H1 (cell line): ENCODE measurements around the gene DHFR2. TPM values are rescaled to one million over a fixed set of nuclear protein-coding genes. Genes with fewer than 3 reads are reported as not detected.

Source experiments
- CTCF ChIA-PET: fragments of 300-600 bp; sonication (Branson Sonifier 250); formaldehyde crosslinking; loops from one replicate; lab custom pipeline; 2021; ENCODE audit not compliant: partially characterized antibody; lab: Charles Lee
- POLR2A ChIA-PET: fragments of 300-600 bp; sonication (Branson Sonifier 250); formaldehyde crosslinking; loops from one replicate; lab custom pipeline; 2021; ENCODE audit warnings: inconsistent platforms; ENCODE audit not compliant: partially characterized antibody; lab: Charles Lee
- DNase-seq, 2 experiments: peaks; one replicate each; pipeline versions ENCODE4 v3.0.0 to v3.0.0-alpha.2; 2010 to 2022; ENCODE audit warnings: low spot score in 2 of 2, low read depth in 1 of 2, mixed read lengths in 1 of 2
- FAIRE-seq: peaks from 2 replicates; lab custom pipeline; 2011; peaks lifted over from hg19 to GRCh38; lab: Jason Lieb, UNC
- H2AFZ ChIP-seq: 2 replicates; pipeline ENCODE4 v1.8.1; 2012; ENCODE audit warnings: low read length, inconsistent platforms
- H2AK5ac ChIP-seq: 2 replicates; pipeline ENCODE4 v1.6.1; 2013; ENCODE audit warnings: low read depth, low read length
- H2BK120ac ChIP-seq: replicated peaks from 2 replicates; pipeline ENCODE3; 2013; ENCODE audit warnings: low read depth, low read length, inconsistent platforms
- H2BK12ac ChIP-seq: 2 replicates; pipeline ENCODE4 v1.6.1; 2013; ENCODE audit warnings: low read depth, low read length
- H2BK15ac ChIP-seq: 2 replicates; pipeline ENCODE4 v1.6.1; 2013; ENCODE audit warnings: low read length
- H2BK20ac ChIP-seq: 2 replicates; pipeline ENCODE4 v1.6.1; 2013; ENCODE audit warnings: low read length
- H2BK5ac ChIP-seq: 2 replicates; pipeline ENCODE4 v1.6.1; 2013; ENCODE audit warnings: low read depth, low read length
- H3K14ac ChIP-seq: 2 replicates; pipeline ENCODE4 v1.6.1; 2013; ENCODE audit warnings: inconsistent platforms; ENCODE audit not compliant: insufficient read length
- H3K18ac ChIP-seq: 2 replicates; pipeline ENCODE4 v1.6.1; 2013; ENCODE audit warnings: low read length; ENCODE audit errors: extremely low read depth
- H3K23ac ChIP-seq: 2 replicates; pipeline ENCODE4 v1.6.1; 2013; ENCODE audit warnings: inconsistent platforms; ENCODE audit not compliant: insufficient read length
- H3K23me2 ChIP-seq: 2 replicates; pipeline ENCODE4 v1.6.1; 2013; ENCODE audit warnings: low read depth, low read length
- H3K27ac ChIP-seq: 2 replicates; pipeline ENCODE4 v1.6.1; 2011; ENCODE audit warnings: low read depth, low read length, inconsistent platforms
- H3K27me3 ChIP-seq, 4 experiments: replicated peaks in 1 of 4; 1 replicate in 1 of 4; 2 replicates in 3 of 4; pipeline versions ENCODE4 v1.6.1 to v1.8.1; 2011 to 2013; ENCODE audit warnings: low read length in 3 of 4, mild to moderate bottlenecking in 3 of 4, inconsistent platforms in 2 of 4, mixed read lengths in 2 of 4, moderate library complexity in 1 of 4; ENCODE audit not compliant: control insufficient read depth in 3 of 4, insufficient read depth in 3 of 4; ENCODE audit errors: extremely low read depth in 1 of 4
- H3K36me3 ChIP-seq, 4 experiments: 2 replicates each; pipeline versions ENCODE4 v1.6.1 to v1.8.1; 2011 to 2013; ENCODE audit warnings: mild to moderate bottlenecking in 4 of 4, low read length in 3 of 4, moderate library complexity in 2 of 4, control low read depth in 1 of 4, inconsistent platforms in 1 of 4; ENCODE audit not compliant: insufficient read depth in 4 of 4, control insufficient read depth in 2 of 4
- H3K4ac ChIP-seq: replicated peaks from 2 replicates; pipeline ENCODE3; 2013; ENCODE audit warnings: low read length, low read depth, mixed read lengths, inconsistent platforms; ENCODE audit not compliant: insufficient read length
- H3K4me1 ChIP-seq, 4 experiments: replicated peaks in 1 of 4; 1 replicate in 1 of 4; 2 replicates in 3 of 4; pipeline versions ENCODE4 v1.6.1 to v1.8.1; 2011 to 2013; ENCODE audit warnings: low read length in 3 of 4, inconsistent platforms in 2 of 4, mixed read lengths in 1 of 4; ENCODE audit not compliant: insufficient read depth in 4 of 4, control insufficient read depth in 3 of 4
- H3K4me2 ChIP-seq, 2 experiments: 2 replicates each; pipeline versions ENCODE4 v1.6.1 to v1.8.1; 2011 to 2013; ENCODE audit warnings: low read depth in 2 of 2, low read length in 2 of 2, control low read depth in 1 of 2, inconsistent platforms in 1 of 2, mild to moderate bottlenecking in 1 of 2; ENCODE audit not compliant: insufficient read depth in 1 of 2
- H3K4me3 ChIP-seq, 4 experiments: fragments of 200-600, 300-600 bp in 1 of 4; sonication (generic), shearing (Covaris generic), sonication (Bioruptor Twin) in 1 of 4; 2 replicates each; pipeline versions ENCODE4 v1.5.1 to v1.8.1; 2011 to 2016; ENCODE audit warnings: low read length in 4 of 4, low read depth in 3 of 4, control low read depth in 2 of 4, inconsistent platforms in 2 of 4, mild to moderate bottlenecking in 2 of 4, mixed read lengths in 1 of 4, moderate library complexity in 1 of 4; ENCODE audit not compliant: insufficient read depth in 2 of 4; ENCODE audit errors: extremely low read depth in 1 of 4
- H3K56ac ChIP-seq: replicated peaks from 2 replicates; pipeline ENCODE3; 2013; ENCODE audit warnings: low read depth, mild to moderate bottlenecking, mixed read lengths, low read length, inconsistent platforms; ENCODE audit not compliant: insufficient read length
- H3K79me1 ChIP-seq: 2 replicates; pipeline ENCODE4 v1.6.1; 2013; ENCODE audit warnings: low read depth, low read length, control low read depth
- H3K79me2 ChIP-seq, 2 experiments: 2 replicates each; pipeline versions ENCODE4 v1.6.1 to v1.8.1; 2012 to 2013; ENCODE audit warnings: low read length in 2 of 2, mild to moderate bottlenecking in 2 of 2, inconsistent platforms in 1 of 2; ENCODE audit not compliant: insufficient read depth in 2 of 2, control insufficient read depth in 1 of 2
- H3K9ac ChIP-seq, 4 experiments: replicated peaks in 1 of 4; 1 replicate in 1 of 4; 2 replicates in 3 of 4; pipeline versions ENCODE4 v1.6.1 to v1.8.1; 2011 to 2013; ENCODE audit warnings: low read depth in 3 of 4, low read length in 3 of 4, control low read depth in 2 of 4, mild to moderate bottlenecking in 2 of 4, moderate library complexity in 2 of 4, inconsistent platforms in 1 of 4; ENCODE audit errors: extremely low read depth in 1 of 4
- H3K9me3 ChIP-seq, 2 experiments: 2 replicates each; pipeline versions ENCODE4 v1.6.1 to v1.8.1; 2012 to 2013; ENCODE audit warnings: mild to moderate bottlenecking in 2 of 2, moderate library complexity in 2 of 2, control low read depth in 1 of 2, inconsistent platforms in 1 of 2, low read depth in 1 of 2, low read length in 1 of 2, mixed read lengths in 1 of 2; ENCODE audit not compliant: insufficient read depth in 2 of 2
- H4K20me1 ChIP-seq, 2 experiments: replicated peaks in 1 of 2; 2 replicates each; pipeline versions ENCODE3 to v1.8.1; 2011 to 2013; ENCODE audit warnings: inconsistent platforms in 2 of 2, low read length in 2 of 2, mild to moderate bottlenecking in 1 of 2; ENCODE audit not compliant: insufficient read depth in 2 of 2, control insufficient read depth in 1 of 2
- H4K5ac ChIP-seq: 2 replicates; pipeline ENCODE4 v1.6.1; 2013; ENCODE audit warnings: low read length, low read depth, mixed read lengths, inconsistent platforms; ENCODE audit not compliant: insufficient read length
- H4K8ac ChIP-seq: 2 replicates; pipeline ENCODE4 v1.8.0; 2013; ENCODE audit warnings: mild to moderate bottlenecking, moderate library complexity, low read length, inconsistent platforms; ENCODE audit not compliant: insufficient read depth; ENCODE audit errors: extremely low read depth
- H4K91ac ChIP-seq: replicated peaks from 2 replicates; pipeline ENCODE3; 2013; ENCODE audit warnings: low read length, mixed read lengths, inconsistent platforms; ENCODE audit not compliant: insufficient read length
- CBX5 ChIP-seq: fragments of 300-800, 300-1000 bp; sonication (generic); IDR thresholded peaks from 2 replicates; pipeline ENCODE4 v1.7.1; 2016; ENCODE audit warnings: antibody characterized with exemption, low read length, low read depth
- CBX8 ChIP-seq: fragments of 300-800, 300-1000 bp; sonication (generic); IDR thresholded peaks from 2 replicates; pipeline ENCODE4 v1.7.1; 2016; ENCODE audit warnings: low read depth, low read length, borderline replicate concordance
- CHD1 ChIP-seq: IDR thresholded peaks from 2 replicates; pipeline ENCODE4 v1.6.1; 2012; ENCODE audit warnings: low read depth, low read length, improper control_type of control experiment
- CHD2 ChIP-seq: IDR thresholded peaks from 2 replicates; pipeline ENCODE4 v1.6.1; 2012; ENCODE audit warnings: low read length, improper control_type of control experiment
- HDAC2 ChIP-seq, 2 experiments: fragments of 300-600 bp in 1 of 2; sonication (generic) in 1 of 2; IDR thresholded peaks; 2 replicates each; pipeline ENCODE4 v1.6.1; 2011 to 2012; ENCODE audit warnings: low read depth in 2 of 2, low read length in 2 of 2, mild to moderate bottlenecking in 2 of 2, moderate library complexity in 2 of 2, borderline replicate concordance in 1 of 2, inconsistent platforms in 1 of 2
- JUND ChIP-seq: IDR thresholded peaks from 2 replicates; pipeline ENCODE4 v1.6.1; 2011; ENCODE audit warnings: mild to moderate bottlenecking, improper control_type of control experiment, low read length
- KDM4A ChIP-seq: IDR thresholded peaks from one replicate; pipeline ENCODE4 v1.7.1; 2012; ENCODE audit warnings: low read depth, mild to moderate bottlenecking, moderate library complexity, low read length, inconsistent platforms; ENCODE audit not compliant: severe bottlenecking
- NRF1 ChIP-seq: IDR thresholded peaks from 2 replicates; pipeline ENCODE4 v1.6.1; 2011; ENCODE audit warnings: mild to moderate bottlenecking, low read depth, low read length, improper control_type of control experiment
- RXRA ChIP-seq: IDR thresholded peaks from 2 replicates; pipeline ENCODE4 v1.6.1; 2011; ENCODE audit warnings: low read depth, mild to moderate bottlenecking, low read length, moderate library complexity; ENCODE audit not compliant: insufficient read depth
- SP2 ChIP-seq: IDR thresholded peaks from 2 replicates; pipeline ENCODE4 v1.6.1; 2012; ENCODE audit warnings: mild to moderate bottlenecking, low read length, inconsistent platforms
- WGBS, 2 experiments: shearing (Covaris generic) in 1 of 2; methylation state at CpG; one replicate each; pipeline versions ENCODE4 v1.1.6 to v1.1.7; 2013 to 2015; ENCODE audit warnings: low lambda C conversion rate in 2 of 2, mixed read lengths in 2 of 2, inconsistent platforms in 1 of 2, low coverage in 1 of 2, missing lambda C conversion rate in 1 of 2; ENCODE audit not compliant: insufficient replicate concordance in 2 of 2, insufficient coverage in 1 of 2, insufficient read length in 1 of 2; ENCODE audit errors: extremely low coverage in 1 of 2, missing lambda C conversion rate in 1 of 2; 5-methylcytosine and 5-hydroxymethylcytosine counted together
- polyA plus RNA-seq, 7 experiments: library from polyadenylated mRNA; depleted of rRNA in 3 of 7; stranded (reverse) in 5 of 7; unstranded in 2 of 7; fragments of >200 nt in 5 of 7; fragments of 200-250 nt in 2 of 7; gene quantifications; 1 replicate in 5 of 7; 2 replicates in 1 of 7; 4 replicates in 1 of 7; pipeline versions ENCODE4 v1.2.1 to v1.2.3, GENCODE V29; 2011 to 2013; ENCODE audit warnings: missing spikeins in 2 of 7, mixed read lengths in 2 of 7
- total RNA-seq: library from RNA; stranded (reverse); fragmentation: NEBNext Ultra II Directional; extraction: Animal tissue kit (Norgen Biotek cat#: 25700); gene quantifications from 2 replicates; pipeline ENCODE4 v1.2.1, GENCODE V29; 2021

The DHFR2 gene
- total and polyA plus RNA-seq, 2 of the 8 experiments (the other 6 are each of a cell fraction or from before 2014, with no cell fraction given), result 0.59 to 2.6 TPM

- Histone ChIP-seq H3K9me3 (no peaks in the 10 kb centered on the region), H2AK5ac (no peak overlapping the region), H2BK120ac (no peak overlapping the region), H2BK15ac (no peak overlapping the region), H3K14ac (no peak overlapping the region), H3K23me2 (no peaks in the 10 kb centered on the region), H3K18ac (no peak overlapping the region), H3K4me3 (no peak overlapping the region), H3K27me3 (no peaks in the 10 kb centered on the region), H2AFZ (no peak overlapping the region), H4K20me1 (peaks cover 0 to 1% of the 10 kb centered on the region in 2 experiments), H3K4me1 (no peaks in the 10 kb centered on the region), H4K8ac (no peak overlapping the region), H3K79me2 (no peaks in the 10 kb centered on the region), H3K36me3 (no peaks in the 10 kb centered on the region; a peak in 1 of 8 replicates), H3K4me2 (no peak overlapping the region), H2BK20ac (no peak overlapping the region), H3K27ac (no peak overlapping the region), H4K5ac (no peak overlapping the region), H3K79me1 (no peaks in the 10 kb centered on the region), H3K4ac (no peak overlapping the region), H2BK12ac (no peak overlapping the region), H3K56ac (no peak overlapping the region), H3K9ac (no peak overlapping the region), H3K23ac (no peak overlapping the region), H2BK5ac (no peak overlapping the region), H4K91ac (no peak overlapping the region)
- ChIA-PET CTCF (interaction anchor here (0.9 kb wide), 1 partner anchor 145 kb away, joined by 3 read pairs; no protein-coding TSS in a partner anchor), POLR2A (interaction anchor here (1.9 kb wide), 1 partner anchor 27 kb away, joined by 6 read pairs; the partner anchor contains the start of genes DHFR2 and NSUN3)
- TF ChIP-seq RXRA (no peak), CHD1 (no peak), CBX5 (no peak), JUND (no peak), SP2 (no peak), NRF1 (no peak), KDM4A (no peak), CBX8 (no peak), CHD2 (no peak), HDAC2 (IDR thresholded peaks at IDR 0.05; ENCODE audit: borderline replicate concordance in 1 of 2, low read depth in 2 of 2, low read length in 2 of 2) (no peak)
- 100% methylated on average over 1 of the region's 1 CpG; no CpG with 5 or more reads in 1 of the 2 experiments for WGBS, 2 experiments
- DNase-seq (no peak), FAIRE-seq (no peak)
These were observed 26.4 kb upstream of the DHFR2 start for GRCh38 chr3:94089126-94089525.
